ENCODE results near the gene CLPTM1L. TPM values are rescaled to one million over a fixed set of nuclear protein-coding genes. Genes with fewer than 3 reads are reported as not detected.
A peak's percentile ranks its signal among the peaks of the same experiment; 100 is the strongest.
"Not testable (repeated sequence)": the region's sequence is repeated elsewhere in the genome, so short reads cannot be mapped to it uniquely, and the experiment has no call there.

CLPTM1L gene
- polyA plus RNA-seq, 2 of the 4 experiments (the other 2 are of a cell fraction): 171 to 173 TPM

- H3K4me1 ChIP-seq: peaks cover 8% of the 10 kb centered on the region; the same call in 1 of the 3 replicates
- FAIRE-seq (no peak), ATAC-seq (no peak), DNase-seq (ENCODE audit: low read depth in 1 of 2, low spot score in 1 of 2) (no peak)
- peak; percentile 46 for TF ChIP-seq MAFK (IDR thresholded peaks at IDR 0.05; ENCODE audit: partially characterized antibody)
- no peak for TF ChIP-seq NPAS2 (CRISPR knock-in tag; IDR thresholded peaks at IDR 0.05; ENCODE audit: borderline replicate concordance)
- ChIA-PET POLR2A (no interaction called here), CTCF (no interaction called here)
- H3K27ac ChIP-seq: no peak overlapping the region
- H3K9me3 ChIP-seq: no peaks in the 10 kb centered on the region
- WGBS (ENCODE audit: missing lambda C conversion rate): 91% methylated on average over 18 of the region's 24 CpGs
- H3K4me2 ChIP-seq: no peak overlapping the region
- H3K4me3 ChIP-seq: no peak overlapping the region
Observed at GRCh38 chr5:1291611-1292080, 53.3 kb downstream of the CLPTM1L start.

GRCh38 chr5:1290956-1291355, 53.9 kb downstream of the CLPTM1L start:
- H3K4me2 ChIP-seq; CTCF ChIA-PET; H3K9me3 ChIP-seq; H3K4me3 ChIP-seq; DNase-seq (ENCODE audit: low read depth in 1 of 2, low spot score in 1 of 2); H3K27ac ChIP-seq; H3K4me1 ChIP-seq; ATAC-seq; POLR2A ChIA-PET; FAIRE-seq: not testable (repeated sequence)
- 81% methylated on average over 12 of the region's 24 CpGs for WGBS (ENCODE audit: missing lambda C conversion rate)

- FAIRE-seq; H3K27ac ChIP-seq; DNase-seq (ENCODE audit: low read depth in 1 of 2, low spot score in 1 of 2); ATAC-seq; H3K4me1 ChIP-seq; H3K4me3 ChIP-seq; H3K9me3 ChIP-seq; POLR2A ChIA-PET; H3K4me2 ChIP-seq; CTCF ChIA-PET: not testable (repeated sequence)
- no CpG with 5 or more reads among the region's 32 CpGs for WGBS (ENCODE audit: missing lambda C conversion rate)
Observed at GRCh38 chr5:1289559-1289958, 55.3 kb downstream of the CLPTM1L start.

- no peaks in the 10 kb centered on the region for H3K4me1 ChIP-seq
- ATAC-seq (no peak), DNase-seq (ENCODE audit: low read depth in 1 of 2, low spot score in 1 of 2) (no peak), FAIRE-seq (no peak)
- H3K4me3 ChIP-seq: no peak overlapping the region
- no peaks in the 10 kb centered on the region for H3K9me3 ChIP-seq
- no peak overlapping the region for H3K4me2 ChIP-seq
- TF ChIP-seq E2F6 (IDR thresholded peaks at IDR 0.05; ENCODE audit: borderline replicate concordance, low read depth) (no peak), SREBF2 (IDR thresholded peaks at IDR 0.05) (no peak), ZC3H11A (IDR thresholded peaks at IDR 0.05) (no peak), HOXB5 (CRISPR knock-in tag; IDR thresholded peaks at IDR 0.05) (no peak)
- ChIA-PET POLR2A (no interaction called here), CTCF (no interaction called here)
- no peak overlapping the region for H3K27ac ChIP-seq
- WGBS (ENCODE audit: missing lambda C conversion rate): 89% methylated on average over 29 of the region's 37 CpGs
Observed at GRCh38 chr5:1288439-1289335, 56.2 kb downstream of the CLPTM1L start.

GRCh38 chr5:1285883-1286291, 59.0 kb downstream of the CLPTM1L start:
- no peak for FAIRE-seq
- WGBS (ENCODE audit: missing lambda C conversion rate): 95% methylated on average over 24 of the region's 25 CpGs
- no peak for DNase-seq (ENCODE audit: low read depth in 1 of 2, low spot score in 1 of 2)
- Histone ChIP-seq H3K4me3 (no peak overlapping the region), H3K4me1 (no peaks in the 10 kb centered on the region), H3K4me2 (no peak overlapping the region), H3K27ac (no peak overlapping the region), H3K9me3 (no peaks in the 10 kb centered on the region)
- ChIA-PET CTCF (no interaction called here), POLR2A (no interaction called here)
- ATAC-seq: no peak
- TF ChIP-seq ZNF302 (CRISPR knock-in tag; IDR thresholded peaks at IDR 0.05) (no peak), HEYL (CRISPR knock-in tag; IDR thresholded peaks at IDR 0.05) (no peak), CEBPB (IDR thresholded peaks at IDR 0.05) (no peak), FOXS1 (CRISPR knock-in tag; IDR thresholded peaks at IDR 0.05) (no peak), HMGXB4 (CRISPR knock-in tag; IDR thresholded peaks at IDR 0.05; ENCODE audit: borderline replicate concordance) (no peak), PBX3 (IDR thresholded peaks at IDR 0.05) (no peak), CHD2 (IDR thresholded peaks at IDR 0.05; ENCODE audit: low read length, partially characterized antibody) (no peak), REST (IDR thresholded peaks at IDR 0.05) (no peak), E2F6 (IDR thresholded peaks at IDR 0.05; ENCODE audit: borderline replicate concordance, low read depth) (no peak)
